ENCODE measurements around the gene PTCD2.
"Not testable (repeated sequence)": the region's sequence is repeated elsewhere in the genome, so short reads cannot be mapped to it uniquely, and the experiment has no call there.

PTCD2 gene

GRCh38 chr5:72383280-72383679, 63.1 kb downstream of the PTCD2 start:
- no peak for DNase-seq

DNA sequence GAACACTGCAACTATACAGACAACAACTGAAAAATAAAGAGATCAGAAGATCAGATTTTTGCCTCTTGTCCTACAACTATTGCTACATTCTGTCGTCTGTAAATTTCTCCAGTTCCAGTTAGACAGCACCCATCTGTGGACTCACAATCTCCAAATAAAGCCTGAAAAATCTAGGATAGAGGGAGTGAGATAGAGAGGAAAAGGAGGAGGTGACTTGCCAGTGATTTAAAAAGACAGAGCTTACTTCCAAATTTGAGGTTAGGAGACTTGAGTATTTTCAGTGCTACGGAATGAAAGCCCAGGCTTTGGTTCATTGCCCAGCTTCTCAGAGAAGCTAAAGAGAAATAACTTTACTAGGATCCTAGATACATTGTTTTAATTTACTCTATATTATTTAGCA, 63.6 kb downstream of the PTCD2 start:
- DNase-seq, result no peak

GRCh38 chr5:72386639-72387038, 66.5 kb downstream of the PTCD2 start:
- no peak for DNase-seq

DNA sequence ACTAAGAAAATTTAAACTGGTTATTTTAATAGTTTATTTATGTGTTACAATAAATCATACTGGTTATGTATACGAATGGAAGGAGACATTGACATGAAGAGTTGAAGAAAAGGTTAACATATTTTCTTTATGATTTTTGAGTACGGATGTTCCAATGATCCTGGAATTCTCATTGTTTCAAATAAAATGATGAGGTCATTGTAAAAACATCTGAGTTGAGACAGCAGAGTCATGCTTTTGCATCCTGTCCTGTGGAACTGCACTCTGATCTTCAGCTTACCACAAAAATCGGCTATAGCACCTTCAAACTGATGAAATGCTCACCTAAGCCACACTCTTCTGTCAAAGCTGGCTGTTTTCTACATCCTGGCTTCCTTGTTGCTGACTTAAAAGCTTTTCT, 67.8 kb downstream of the PTCD2 start:
- DNase-seq, result no peak

- DNase-seq, result no peak
Measured at GRCh38 chr5:72388646-72389045, 68.5 kb downstream of the PTCD2 start.

DNA sequence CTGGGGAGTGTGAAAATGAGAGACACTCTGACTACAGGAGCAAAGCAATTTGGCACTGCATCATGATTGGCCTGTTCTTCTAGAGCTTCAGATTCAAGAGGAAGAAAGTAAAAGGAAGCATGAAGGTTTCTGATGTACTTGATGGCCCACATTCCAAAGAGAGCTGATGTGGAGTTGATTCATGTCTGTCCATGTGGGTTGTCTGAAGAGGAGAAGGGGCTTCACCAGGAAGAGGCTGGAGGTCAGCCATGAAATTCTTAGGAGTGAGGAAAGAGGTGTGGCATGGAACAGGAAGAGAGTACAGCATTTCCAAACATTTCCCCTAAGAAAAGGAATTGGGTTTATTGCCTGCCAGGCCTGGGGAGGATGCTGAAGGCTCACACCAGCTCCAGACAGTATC, 70.7 kb downstream of the PTCD2 start:
- no peak for DNase-seq

GRCh38 chr5:72392326-72392733, 72.2 kb downstream of the PTCD2 start:
- no peak for DNase-seq

DNA sequence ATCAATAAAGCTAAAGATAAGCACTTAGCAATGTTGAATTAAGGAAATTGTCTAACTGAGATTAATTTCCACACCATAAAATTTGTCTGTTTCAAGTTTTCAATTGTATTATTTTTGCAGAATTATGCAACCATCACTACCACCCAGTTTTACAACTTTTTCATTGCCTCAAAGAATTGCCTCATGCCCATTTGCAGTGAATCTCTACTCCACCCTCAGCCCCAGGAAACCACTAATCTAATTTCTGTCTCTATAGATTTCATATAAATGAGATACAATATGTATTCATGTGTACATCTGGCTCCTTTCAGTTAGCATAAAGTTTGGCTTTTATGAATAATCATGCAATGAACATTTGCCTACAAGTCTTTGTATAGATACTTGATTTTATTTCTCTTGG, 72.9 kb downstream of the PTCD2 start:
- DNase-seq, result no peak

GRCh38 chr5:72394688-72395087, 74.5 kb downstream of the PTCD2 start:
- no peak for DNase-seq

DNA sequence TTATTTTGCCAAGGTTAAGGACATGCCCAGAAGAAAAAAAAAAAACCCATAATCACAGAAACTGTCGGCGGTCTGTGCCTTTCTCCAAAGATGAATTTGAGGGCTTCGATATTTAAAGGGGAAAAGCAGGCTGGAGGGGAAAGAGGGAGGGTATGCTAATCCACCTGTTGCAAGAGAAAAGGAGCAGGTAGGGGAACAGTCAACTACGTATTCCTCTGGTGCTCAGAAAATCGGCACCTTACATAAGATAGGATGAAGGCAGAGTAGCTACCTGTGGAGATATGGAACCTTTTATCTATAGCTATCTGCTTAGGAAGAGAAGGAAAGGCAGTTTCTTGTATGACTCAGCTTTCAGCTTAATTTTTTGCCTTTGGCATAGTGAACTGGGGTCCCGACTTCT, 77.7 kb downstream of the PTCD2 start:
- no peak for DNase-seq

- no peak for DNase-seq
Measured at GRCh38 chr5:72400950-72401349, 80.8 kb downstream of the PTCD2 start.

GRCh38 chr5:72402381-72402890, 82.3 kb downstream of the PTCD2 start:
- DNase-seq, result no peak

- DNase-seq, result no peak
Measured at GRCh38 chr5:72402959-72403628, 82.9 kb downstream of the PTCD2 start.

GRCh38 chr5:72404771-72405170, 84.6 kb downstream of the PTCD2 start:
- not testable (repeated sequence) for DNase-seq

- no peak for DNase-seq
Measured at GRCh38 chr5:72407078-72407477, 86.9 kb downstream of the PTCD2 start.

GRCh38 chr5:72407541-72407940, 87.4 kb downstream of the PTCD2 start:
- no peak for DNase-seq

GRCh38 chr5:72408127-72408526, 88.0 kb downstream of the PTCD2 start:
- no peak for DNase-seq

GRCh38 chr5:72408603-72409002, 88.4 kb downstream of the PTCD2 start:
- no peak for DNase-seq

GRCh38 chr5:72410688-72411295, 90.6 kb downstream of the PTCD2 start:
- no peak for DNase-seq

GRCh38 chr5:72412283-72413055, 92.3 kb downstream of the PTCD2 start:
- DNase-seq, result no peak

DNA sequence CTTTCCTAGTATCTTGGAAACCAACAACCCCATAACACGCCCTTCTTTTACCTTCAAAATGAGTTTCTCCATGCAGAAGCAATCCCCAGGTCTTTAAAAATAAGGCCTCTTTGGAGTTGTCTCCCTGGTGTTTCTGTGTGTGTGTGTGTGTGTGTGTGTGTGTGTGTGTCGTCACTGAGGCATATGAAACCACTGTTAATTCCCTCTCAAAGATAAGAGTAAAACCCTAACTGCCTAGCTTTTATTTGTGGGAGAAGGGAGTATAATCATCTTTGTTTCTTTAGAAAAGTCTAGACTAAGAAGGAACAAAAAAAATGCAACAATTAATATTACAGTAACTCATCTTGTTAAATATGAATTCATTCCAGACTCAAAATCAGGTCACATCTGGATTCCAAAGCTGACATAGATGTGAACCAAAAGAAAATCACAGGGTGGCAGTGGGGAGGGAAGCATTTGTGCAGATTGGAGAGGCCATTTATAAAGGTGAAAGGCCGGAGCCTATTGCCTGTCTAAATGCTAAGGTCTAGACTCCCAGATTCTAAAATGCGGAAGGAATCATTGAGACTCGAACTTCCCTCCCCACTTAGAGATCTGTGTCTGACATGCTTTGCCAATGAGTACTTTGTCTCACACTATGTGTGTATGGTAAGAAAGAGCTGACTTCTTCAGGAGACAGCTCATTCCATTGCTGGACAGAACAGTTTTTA, 95.6 kb downstream of the PTCD2 start:
- DNase-seq, result no peak

DNA sequence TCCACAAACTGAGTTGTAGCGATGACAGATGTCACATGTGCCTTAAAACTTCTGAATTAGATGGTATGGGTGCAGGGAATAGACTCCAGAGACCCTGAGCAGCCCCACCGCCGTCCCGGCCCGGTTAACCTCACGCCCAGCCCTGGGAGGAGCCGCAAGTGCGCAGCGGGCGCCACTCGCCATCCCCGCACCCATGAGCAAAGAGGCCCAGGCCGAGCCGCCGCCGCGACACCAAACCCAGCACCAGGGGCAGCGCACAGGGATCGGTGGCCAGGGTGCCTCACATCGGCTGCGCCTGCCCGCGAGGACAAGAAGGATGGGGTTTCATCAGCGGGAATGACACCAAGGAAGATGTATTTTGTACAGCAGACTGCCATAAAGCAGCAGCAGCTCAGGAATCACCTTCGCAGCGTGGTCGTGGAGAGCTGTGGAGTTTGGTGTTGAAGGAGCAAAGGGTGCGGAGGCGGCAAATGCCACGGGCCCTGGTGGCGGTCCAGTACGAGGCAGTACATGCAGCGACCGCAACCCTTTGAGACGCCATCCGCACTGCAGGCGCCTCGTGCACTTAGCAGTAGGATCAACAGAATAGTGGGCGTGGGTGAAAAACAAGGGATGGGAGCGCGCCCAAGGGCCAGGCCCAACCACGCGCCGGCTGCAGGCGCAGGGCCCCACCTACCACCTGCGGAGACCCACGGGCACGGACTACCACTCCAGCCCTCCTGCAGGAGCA, 97.3 kb downstream of the PTCD2 start:
- no peak for DNase-seq

All from activated CD8-positive, alpha-beta memory T cell treated with anti-CD3 and anti-CD28 coated beads, Interleukin-2, amount 50 U/mL, for 48 hours (primary cell).